GM12873 (cell line): Measurements from ENCODE around the gene ROPN1L.

Experiments
- TF ChIP-seq, protein P1 (sequence below): IDR thresholded peaks from 2 replicates; pipeline ENCODE4 v1.5.1; 2012; ENCODE audit warnings: low read depth, mild to moderate bottlenecking, moderate library complexity, low read length, control low read depth; ENCODE audit not compliant: insufficient read depth; ENCODE audit errors: missing control alignments

The ROPN1L gene

DNA sequence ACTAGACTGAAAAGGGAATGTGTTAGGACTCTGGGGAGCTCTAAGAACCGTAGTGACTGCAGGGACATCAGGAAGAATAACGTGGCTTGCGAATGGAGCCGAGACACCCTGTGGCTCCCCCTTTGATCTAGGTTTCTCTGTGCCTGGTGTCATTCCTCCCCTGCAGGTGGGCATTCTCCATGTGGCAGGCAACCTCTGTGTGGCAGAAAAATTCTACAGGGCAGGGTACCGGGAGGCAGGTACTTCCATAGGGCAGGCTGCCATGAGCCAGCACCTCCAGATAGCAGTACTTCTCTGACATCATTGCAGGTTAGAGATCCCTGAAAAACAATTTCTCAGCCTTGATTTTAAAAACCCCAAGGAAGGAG is 43.1 kb downstream of the ROPN1L start:
- TF ChIP-seq, protein P1, sequence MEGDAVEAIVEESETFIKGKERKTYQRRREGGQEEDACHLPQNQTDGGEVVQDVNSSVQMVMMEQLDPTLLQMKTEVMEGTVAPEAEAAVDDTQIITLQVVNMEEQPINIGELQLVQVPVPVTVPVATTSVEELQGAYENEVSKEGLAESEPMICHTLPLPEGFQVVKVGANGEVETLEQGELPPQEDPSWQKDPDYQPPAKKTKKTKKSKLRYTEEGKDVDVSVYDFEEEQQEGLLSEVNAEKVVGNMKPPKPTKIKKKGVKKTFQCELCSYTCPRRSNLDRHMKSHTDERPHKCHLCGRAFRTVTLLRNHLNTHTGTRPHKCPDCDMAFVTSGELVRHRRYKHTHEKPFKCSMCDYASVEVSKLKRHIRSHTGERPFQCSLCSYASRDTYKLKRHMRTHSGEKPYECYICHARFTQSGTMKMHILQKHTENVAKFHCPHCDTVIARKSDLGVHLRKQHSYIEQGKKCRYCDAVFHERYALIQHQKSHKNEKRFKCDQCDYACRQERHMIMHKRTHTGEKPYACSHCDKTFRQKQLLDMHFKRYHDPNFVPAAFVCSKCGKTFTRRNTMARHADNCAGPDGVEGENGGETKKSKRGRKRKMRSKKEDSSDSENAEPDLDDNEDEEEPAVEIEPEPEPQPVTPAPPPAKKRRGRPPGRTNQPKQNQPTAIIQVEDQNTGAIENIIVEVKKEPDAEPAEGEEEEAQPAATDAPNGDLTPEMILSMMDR = no peak

DNA sequence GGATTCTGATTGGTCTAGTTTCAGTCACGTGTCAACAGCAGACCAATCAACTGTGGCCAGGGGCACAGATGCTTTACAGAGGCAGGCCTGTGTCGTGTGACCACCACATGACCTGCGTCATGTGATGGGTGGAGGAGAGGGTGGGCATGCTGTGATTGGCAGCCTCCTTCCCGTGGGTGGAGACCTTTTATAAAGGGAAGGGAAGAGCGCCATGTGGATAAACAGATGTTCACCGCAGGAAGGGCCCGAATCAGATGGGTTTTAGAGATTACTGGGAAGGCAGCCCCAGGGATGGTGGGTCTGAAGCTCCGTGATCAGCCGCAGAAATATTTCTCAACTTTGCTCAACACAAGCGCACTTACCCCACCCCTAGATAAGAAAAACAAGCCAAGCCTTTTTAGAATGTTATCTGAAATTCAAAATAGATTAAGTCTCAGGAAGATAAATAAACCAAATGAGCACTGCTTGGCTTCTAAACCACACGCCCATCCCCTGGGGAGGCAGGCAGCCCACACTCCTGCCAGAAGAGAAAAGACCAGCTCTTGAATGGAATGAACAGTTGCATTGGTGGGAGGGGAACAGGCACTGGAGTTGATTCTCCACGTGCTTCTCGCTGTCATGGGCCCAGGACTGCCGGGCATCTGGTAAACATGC is 43.6 kb downstream of the ROPN1L start:
- TF ChIP-seq, protein P1 = no peak

DNA sequence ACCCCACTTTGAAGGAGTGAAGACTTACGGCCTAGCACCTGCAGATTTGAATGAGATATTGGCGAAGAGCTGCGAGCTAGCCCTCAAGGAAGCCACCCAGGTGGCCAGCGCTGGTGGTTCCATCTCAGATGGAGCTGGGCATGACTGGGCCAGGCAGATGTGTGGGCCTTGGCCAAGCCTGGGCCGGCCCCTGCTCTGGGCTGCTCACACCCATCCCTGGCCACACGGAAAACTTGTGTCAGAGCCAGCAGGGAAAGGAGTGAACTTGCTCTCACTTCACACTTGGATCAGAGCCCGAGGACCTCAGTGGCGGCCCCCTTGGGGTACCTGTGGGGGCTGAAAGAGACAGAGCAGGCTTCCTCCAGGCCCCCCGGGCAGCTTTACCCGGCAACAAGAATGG is 44.2 kb downstream of the ROPN1L start:
- TF ChIP-seq, protein P1 = no peak

DNA sequence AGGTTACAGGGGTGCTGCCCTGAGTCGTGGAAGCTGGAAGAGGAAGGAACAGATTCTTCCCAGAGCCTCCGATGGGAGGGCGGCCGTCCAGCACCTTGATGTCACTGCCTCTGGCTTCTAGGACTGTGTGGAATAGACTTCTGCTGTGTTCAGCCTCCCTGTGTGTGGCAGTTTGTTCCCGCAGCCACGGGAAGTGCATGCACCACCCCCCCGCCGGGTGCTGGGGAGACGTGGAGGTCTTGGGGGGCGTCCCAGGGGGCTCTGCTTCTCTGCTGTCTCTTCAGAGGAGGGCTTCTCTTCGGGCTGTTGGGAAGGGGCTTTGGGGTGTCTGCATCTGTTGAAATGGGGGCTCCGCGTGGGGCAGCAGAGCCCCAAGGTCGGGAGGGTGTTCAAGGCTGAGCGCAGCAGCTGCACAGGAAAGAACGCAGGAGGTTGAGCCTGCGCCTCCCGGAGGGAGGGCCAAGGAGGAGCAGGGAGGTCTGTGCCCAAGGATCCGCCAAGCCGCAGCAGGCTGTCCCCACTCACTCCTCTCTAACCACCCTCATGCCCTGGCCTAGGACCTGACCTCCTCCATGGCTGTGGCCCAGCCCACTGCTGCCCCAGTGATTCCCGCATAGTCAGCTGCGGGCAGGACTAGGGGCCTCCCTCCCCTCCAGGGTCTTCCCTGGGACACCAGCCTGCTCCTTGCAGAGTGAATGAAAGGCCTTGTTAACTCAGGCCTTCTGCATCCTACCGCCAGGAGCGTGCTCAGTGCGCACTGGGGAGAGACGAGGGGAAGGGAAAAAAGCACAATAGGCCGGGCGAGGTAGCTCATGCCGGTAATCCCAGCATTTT is 45.0 kb downstream of the ROPN1L start:
- TF ChIP-seq, protein P1 = no peak

DNA sequence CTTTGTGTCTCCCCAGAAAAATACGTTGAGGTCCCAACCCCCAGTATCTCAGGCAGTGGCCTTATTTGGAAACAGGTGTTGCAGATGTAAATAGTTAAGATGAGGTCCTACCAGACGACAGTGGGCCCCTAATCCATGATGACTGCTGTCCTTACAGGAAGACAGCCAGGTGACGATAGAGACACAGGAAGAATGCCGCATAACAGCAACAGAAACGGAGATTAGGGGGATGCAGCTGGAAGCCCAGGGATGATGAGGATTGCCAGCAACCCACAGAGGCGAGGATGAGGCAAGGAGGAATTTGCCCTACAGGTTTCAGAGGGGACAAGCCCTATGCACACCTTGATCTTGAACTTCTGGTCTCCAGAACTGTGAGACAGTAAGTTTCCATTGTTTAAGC is 46.5 kb downstream of the ROPN1L start:
- TF ChIP-seq, protein P1 = no peak

DNA sequence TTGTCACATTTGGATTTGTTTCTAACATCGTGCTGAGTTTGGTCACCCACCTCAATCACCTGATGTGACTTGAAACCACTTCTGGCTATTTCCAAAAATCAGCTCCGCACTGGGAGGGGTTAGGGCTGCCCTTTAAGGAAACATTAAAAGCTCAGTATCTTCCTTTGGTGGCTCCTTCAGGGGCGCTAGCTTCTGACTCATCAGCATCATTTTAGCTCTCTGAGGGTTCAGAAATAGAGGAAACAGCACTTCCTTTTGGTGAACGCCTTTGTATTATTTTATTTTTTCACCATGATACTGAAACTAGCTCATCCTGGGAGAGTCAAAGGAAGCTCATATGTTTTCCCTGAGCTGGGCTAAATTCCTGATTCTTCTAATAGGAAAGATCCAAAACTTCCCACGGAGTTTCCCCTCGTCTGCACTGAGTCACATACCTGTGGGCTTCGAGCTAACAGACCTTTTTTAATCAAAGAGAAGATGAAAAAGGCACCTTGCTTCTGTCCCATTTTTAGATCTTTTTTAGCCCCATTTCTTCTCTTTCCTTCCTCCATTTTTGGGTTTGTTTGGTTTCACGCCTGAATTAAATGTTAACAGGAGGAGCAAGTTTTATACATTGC is 48.2 kb downstream of the ROPN1L start:
- TF ChIP-seq, protein P1 = no peak

DNA sequence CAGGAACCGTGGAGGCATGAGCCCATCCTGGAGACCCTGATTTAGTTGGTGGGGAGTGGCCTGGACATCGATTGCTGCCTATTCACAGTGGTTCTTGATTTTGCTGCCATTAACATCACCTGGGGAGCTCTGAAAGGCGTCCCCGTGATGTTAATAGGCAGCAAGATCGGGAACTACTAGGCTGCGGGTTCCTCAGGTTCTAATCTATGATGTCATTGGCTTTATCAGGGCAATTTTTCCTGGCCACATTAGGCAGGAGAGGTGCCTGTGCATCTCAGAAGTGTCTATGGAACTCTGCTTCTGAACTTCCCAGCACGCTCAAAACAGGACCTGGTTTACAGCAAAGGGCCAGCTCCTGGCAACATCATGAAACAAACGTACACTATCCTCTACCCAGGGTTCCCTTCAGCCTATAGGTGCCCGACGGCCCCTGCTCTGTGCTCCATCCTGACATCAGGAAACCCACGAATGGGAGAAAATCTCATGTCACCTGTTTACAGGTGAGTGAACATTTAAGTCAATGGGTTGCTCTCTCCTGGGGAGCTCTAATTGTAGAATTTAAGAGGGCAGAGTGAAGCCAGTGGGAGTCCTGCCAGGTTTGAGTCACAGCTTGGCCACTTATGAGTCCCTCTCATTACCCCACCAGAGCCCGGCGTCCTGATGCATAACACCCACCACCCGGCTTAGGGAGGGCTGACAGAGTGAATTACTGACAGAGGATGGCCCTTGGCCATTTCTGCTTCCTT is 49.4 kb downstream of the ROPN1L start:
- TF ChIP-seq, protein P1 = no peak
